ENCODE measurements around the gene MIEF1.

- TF ChIP-seq EZH2phosphoT487 (IDR thresholded peaks at IDR 0.05; ENCODE audit: unreplicated experiment) (no peak), CTCF (conservative IDR thresholded peaks at IDR 0.05; ENCODE audit: low read depth in 2 of 2) (no peak), EZH2 (IDR thresholded peaks at IDR 0.05; ENCODE audit: low read depth, unreplicated experiment) (no peak), ZNF114 (CRISPR knock-in tag; IDR thresholded peaks at IDR 0.05) (no peak), POLR2AphosphoS5 (IDR thresholded peaks at IDR 0.05; ENCODE audit: low read depth) (no peak), CREB1 (CRISPR knock-in tag; IDR thresholded peaks at IDR 0.05; ENCODE audit: low read depth) (no peak), JUNB (IDR thresholded peaks at IDR 0.05; ENCODE audit: unreplicated experiment) (no peak), ZNF331 (CRISPR knock-in tag; IDR thresholded peaks at IDR 0.05; ENCODE audit: low read depth) (no peak), REST (IDR thresholded peaks at IDR 0.05; ENCODE audit: unreplicated experiment) (no peak), STAT1 (IDR thresholded peaks at IDR 0.05; ENCODE audit: unreplicated experiment) (no peak)
Observed at GRCh38 chr22:39457198-39457555, 44.9 kb upstream of the MIEF1 start.

Measured in GM23338 (cell line).